ENCODE results near the gene DPEP1. TPM values are rescaled to one million over a fixed set of nuclear protein-coding genes. Genes with fewer than 3 reads are reported as not detected.

Gene DPEP1
- total and polyA plus RNA-seq, 3 experiments from 2014 or later, result not detected

- ChIA-PET POLR2A (no interaction called here), CTCF (no interaction called here)
- Mint-ChIP-seq H3K4me3 (peak overlapping the region in 1 of 7 donors; percentile 53), H3K27ac (peak overlapping the region in 6 of 8 donors; percentile 23 to 89 (median 70)), H3K36me3 (no peaks in the 10 kb centered on the region), H3K9me3 (no peaks in the 10 kb centered on the region), H3K27me3 (peaks cover 0 to 3% of the 10 kb centered on the region in 2 donors), H3K4me1 (peaks cover 21 to 41% (median 23%) of the 10 kb centered on the region in 3 donors)
- DNase-seq, result peak in 3 of 5 donors; percentile 23 to 68 (median 37)
- H3K36me3 ChIP-seq (ENCODE audit: insufficient read depth, low read length), result no peaks in the 10 kb centered on the region
- H3K4me1 ChIP-seq (ENCODE audit: insufficient read depth, low read length), result peaks cover 11% of the 10 kb centered on the region
- no peak overlapping the region for H3K4me3 ChIP-seq (ENCODE audit: low read length)
- H3K27me3 ChIP-seq (ENCODE audit: insufficient read depth, low read length, poor library complexity, severe bottlenecking), result no peaks in the 10 kb centered on the region
- H3K27ac ChIP-seq (ENCODE audit: low read depth, low read length), result no peak overlapping the region
- H3K9me3 ChIP-seq (ENCODE audit: low read length), result no peaks in the 10 kb centered on the region
Observed at GRCh38 chr16:89599451-89599858, 14.0 kb upstream of the DPEP1 start.

GRCh38 chr16:89599902-89600301 is 13.5 kb upstream of the DPEP1 start:
- CTCF ChIA-PET, result interaction anchor here (0.9 kb wide), 1 partner anchor 101 kb away, joined by 3 read pairs; no protein-coding TSS in a partner anchor

GRCh38 chr16:89600427-89600826 is 13.0 kb upstream of the DPEP1 start:
- Mint-ChIP-seq H3K27me3 (peaks cover 0 to 3% of the 10 kb centered on the region in 2 donors), H3K9me3 (no peaks in the 10 kb centered on the region), H3K36me3 (no peaks in the 10 kb centered on the region), H3K4me1 (peaks cover 21 to 41% (median 23%) of the 10 kb centered on the region in 3 donors), H3K4me3 (peak overlapping the region in 1 of 7 donors; percentile 20), H3K27ac (peak overlapping the region in 3 of 8 donors; percentile 5 to 77 (median 48))
- Histone ChIP-seq H3K9me3 (ENCODE audit: low read length) (no peaks in the 10 kb centered on the region), H3K4me3 (ENCODE audit: low read length) (no peak overlapping the region), H3K27me3 (ENCODE audit: insufficient read depth, low read length, poor library complexity, severe bottlenecking) (no peaks in the 10 kb centered on the region), H3K36me3 (ENCODE audit: insufficient read depth, low read length) (no peaks in the 10 kb centered on the region), H3K27ac (ENCODE audit: low read depth, low read length) (no peak overlapping the region), H3K4me1 (ENCODE audit: insufficient read depth, low read length) (peaks cover 11% of the 10 kb centered on the region)
- CTCF ChIA-PET, result interaction anchor here (0.9 to 1.4 kb wide), 2 partner anchors 41 to 100 kb away, joined by 3 to 4 read pairs; no protein-coding TSS in a partner anchor
- POLR2A ChIA-PET, result interaction anchor here (0.5 kb wide), 1 partner anchor 1672 kb away, joined by 8 read pairs; no protein-coding TSS in a partner anchor
- no peak for DNase-seq

More at GRCh38 chr16:89599902-89600301, 13.5 kb upstream of the DPEP1 start:
- POLR2A ChIA-PET, result no interaction called here
- Histone ChIP-seq H3K4me1 (ENCODE audit: insufficient read depth, low read length) (peaks cover 11% of the 10 kb centered on the region), H3K4me3 (ENCODE audit: low read length) (no peak overlapping the region), H3K27ac (ENCODE audit: low read depth, low read length) (no peak overlapping the region), H3K27me3 (ENCODE audit: insufficient read depth, low read length, poor library complexity, severe bottlenecking) (no peaks in the 10 kb centered on the region), H3K9me3 (ENCODE audit: low read length) (no peaks in the 10 kb centered on the region), H3K36me3 (ENCODE audit: insufficient read depth, low read length) (no peaks in the 10 kb centered on the region)
- Mint-ChIP-seq H3K27me3 (peaks cover 0 to 3% of the 10 kb centered on the region in 2 donors), H3K36me3 (no peaks in the 10 kb centered on the region), H3K4me1 (peaks cover 21 to 41% (median 23%) of the 10 kb centered on the region in 3 donors), H3K4me3 (no peak overlapping the region), H3K27ac (peak overlapping the region in 1 of 8 donors; percentile 77), H3K9me3 (no peaks in the 10 kb centered on the region)
- DNase-seq, result no peak

- Mint-ChIP-seq H3K27me3 (peaks cover 0 to 3% of the 10 kb centered on the region in 2 donors), H3K4me3 (no peak overlapping the region), H3K4me1 (peaks cover 18 to 37% (median 18%) of the 10 kb centered on the region in 3 donors), H3K36me3 (no peaks in the 10 kb centered on the region), H3K9me3 (no peaks in the 10 kb centered on the region), H3K27ac (peak overlapping the region in 1 of 8 donors; percentile 38)
- no peaks in the 10 kb centered on the region for H3K36me3 ChIP-seq (ENCODE audit: insufficient read depth, low read length)
- CTCF ChIA-PET, result interaction anchor here (0.9 to 1.4 kb wide), 2 partner anchors 40 to 99 kb away, joined by 3 to 4 read pairs; no protein-coding TSS in a partner anchor
- POLR2A ChIA-PET, result interaction anchor here (0.5 to 0.6 kb wide), 2 partner anchors 425 to 1672 kb away, joined by 3 to 8 read pairs; no protein-coding TSS in a partner anchor
- no peak for DNase-seq
- H3K4me1 ChIP-seq (ENCODE audit: insufficient read depth, low read length), result peaks cover 11% of the 10 kb centered on the region
- no peak overlapping the region for H3K27ac ChIP-seq (ENCODE audit: low read depth, low read length)
- H3K9me3 ChIP-seq (ENCODE audit: low read length), result no peaks in the 10 kb centered on the region
- H3K4me3 ChIP-seq (ENCODE audit: low read length), result no peak overlapping the region
- H3K27me3 ChIP-seq (ENCODE audit: insufficient read depth, low read length, poor library complexity, severe bottlenecking), result no peaks in the 10 kb centered on the region
Observed at GRCh38 chr16:89600956-89601355, 12.5 kb upstream of the DPEP1 start.

- no peak for DNase-seq
- peaks cover 11% of the 10 kb centered on the region for H3K4me1 ChIP-seq (ENCODE audit: insufficient read depth, low read length)
- peak overlapping the region in 3 of 7 donors; percentile 33 to 78 (median 72) for H3K4me3 Mint-ChIP-seq
- no peaks in the 10 kb centered on the region for H3K9me3 ChIP-seq (ENCODE audit: low read length)
- CTCF ChIA-PET, result interaction anchor here (1.1 kb wide), 1 partner anchor 98 kb away, joined by 4 read pairs; no protein-coding TSS in a partner anchor
- H3K27me3 ChIP-seq (ENCODE audit: insufficient read depth, low read length, poor library complexity, severe bottlenecking), result no peaks in the 10 kb centered on the region
- H3K4me3 ChIP-seq (ENCODE audit: low read length), result no peak overlapping the region
- H3K27me3 Mint-ChIP-seq, result peaks cover 0 to 3% of the 10 kb centered on the region in 2 donors
- H3K4me1 Mint-ChIP-seq, result peaks cover 18 to 36% (median 18%) of the 10 kb centered on the region in 3 donors
- POLR2A ChIA-PET, result interaction anchor here (0.5 kb wide), 1 partner anchor 25 kb away, joined by 10 read pairs; no protein-coding TSS in a partner anchor
- H3K27ac ChIP-seq (ENCODE audit: low read depth, low read length), result no peak overlapping the region
- no peaks in the 10 kb centered on the region for H3K36me3 ChIP-seq (ENCODE audit: insufficient read depth, low read length)
- no peaks in the 10 kb centered on the region for H3K36me3 Mint-ChIP-seq
- H3K9me3 Mint-ChIP-seq, result no peaks in the 10 kb centered on the region
- peak overlapping the region in 1 of 8 donors; percentile 17 for H3K27ac Mint-ChIP-seq
Observed at GRCh38 chr16:89601906-89602272, 11.6 kb upstream of the DPEP1 start.

- Histone ChIP-seq H3K36me3 (ENCODE audit: insufficient read depth, low read length) (no peaks in the 10 kb centered on the region), H3K27me3 (ENCODE audit: insufficient read depth, low read length, poor library complexity, severe bottlenecking) (no peaks in the 10 kb centered on the region), H3K4me3 (ENCODE audit: low read length) (no peak overlapping the region), H3K4me1 (ENCODE audit: insufficient read depth, low read length) (peaks cover 11% of the 10 kb centered on the region), H3K27ac (ENCODE audit: low read depth, low read length) (no peak overlapping the region), H3K9me3 (ENCODE audit: low read length) (no peaks in the 10 kb centered on the region)
- H3K27ac Mint-ChIP-seq, result peak overlapping the region in 5 of 8 donors; percentile 8 to 65 (median 37)
- H3K4me3 Mint-ChIP-seq, result peak overlapping the region; percentile 14 to 78 (median 55)
- no peaks in the 10 kb centered on the region for H3K9me3 Mint-ChIP-seq
- DNase-seq, result peak; percentile 26 to 72 (median 32)
- ChIA-PET CTCF (interaction anchor here (0.7 to 1.1 kb wide), 2 partner anchors 13 to 98 kb away, joined by 3 to 4 read pairs; no protein-coding TSS in a partner anchor), POLR2A (interaction anchor here (0.5 kb wide), 1 partner anchor 25 kb away, joined by 10 read pairs; no protein-coding TSS in a partner anchor)
- H3K27me3 Mint-ChIP-seq, result peaks cover 0 to 3% of the 10 kb centered on the region in 2 donors
- H3K4me1 Mint-ChIP-seq, result peaks cover 18 to 32% (median 18%) of the 10 kb centered on the region in 3 donors
- H3K36me3 Mint-ChIP-seq, result no peaks in the 10 kb centered on the region
Observed at GRCh38 chr16:89602273-89602951, 11.0 kb upstream of the DPEP1 start.

- H3K27ac ChIP-seq (ENCODE audit: low read depth, low read length), result no peak overlapping the region
- H3K9me3 Mint-ChIP-seq, result no peaks in the 10 kb centered on the region
- peak overlapping the region; percentile 14 to 78 (median 55) for H3K4me3 Mint-ChIP-seq
- H3K4me3 ChIP-seq (ENCODE audit: low read length), result no peak overlapping the region
- no peaks in the 10 kb centered on the region for H3K36me3 Mint-ChIP-seq
- POLR2A ChIA-PET, result no interaction called here
- H3K9me3 ChIP-seq (ENCODE audit: low read length), result no peaks in the 10 kb centered on the region
- no peaks in the 10 kb centered on the region for H3K36me3 ChIP-seq (ENCODE audit: insufficient read depth, low read length)
- peaks cover 0 to 3% of the 10 kb centered on the region in 2 donors for H3K27me3 Mint-ChIP-seq
- no peak for DNase-seq
- peaks cover 18 to 32% (median 18%) of the 10 kb centered on the region in 3 donors for H3K4me1 Mint-ChIP-seq
- no peaks in the 10 kb centered on the region for H3K27me3 ChIP-seq (ENCODE audit: insufficient read depth, low read length, poor library complexity, severe bottlenecking)
- peak overlapping the region in 6 of 8 donors; percentile 21 to 77 (median 58) for H3K27ac Mint-ChIP-seq
- CTCF ChIA-PET, result interaction anchor here (0.7 to 1.1 kb wide), 2 partner anchors 13 to 97 kb away, joined by 3 to 4 read pairs; no protein-coding TSS in a partner anchor
- H3K4me1 ChIP-seq (ENCODE audit: insufficient read depth, low read length), result peaks cover 11% of the 10 kb centered on the region
Observed at GRCh38 chr16:89602952-89603590, 10.4 kb upstream of the DPEP1 start.
